Forelimb muscle (tissue), 1 donor: Measurements from ENCODE around the gene RBBP8NL. TPM values are rescaled to one million over a fixed set of nuclear protein-coding genes. Genes with fewer than 3 reads are reported as not detected.

ENCODE experiments used
- DNase-seq: peaks from one replicate; pipeline ENCODE4 v3.0.0-alpha.2; 2013; ENCODE audit warnings: low read depth
- polyA plus RNA-seq: library from polyadenylated mRNA; unstranded; fragments of 120-200 nt; gene quantifications from one replicate; pipeline ENCODE4 v1.2.1, GENCODE V29; 2013; ENCODE audit not compliant: insufficient read length

The RBBP8NL gene
- polyA plus RNA-seq, 1 donor, result not detected

- DNase-seq, result no peak
These were observed 63.2 kb downstream of the RBBP8NL start for GRCh38 chr20:62363920-62364851.

GRCh38 chr20:62362991-62363919 is 64.1 kb downstream of the RBBP8NL start:
- no peak for DNase-seq

GRCh38 chr20:62362590-62362940 is 64.8 kb downstream of the RBBP8NL start:
- no peak for DNase-seq

GRCh38 chr20:62361799-62362589 is 65.3 kb downstream of the RBBP8NL start:
- DNase-seq, result no peak

- no peak for DNase-seq
These were observed 66.2 kb downstream of the RBBP8NL start for GRCh38 chr20:62360854-62361798.

Other genes with a start within 250 kb of the RBBP8NL start
- 28.8 TPM for gene MTG2, start 244.5 kb downstream of the RBBP8NL start, polyA plus RNA-seq
- 2.9 TPM for gene HRH3, start 207.3 kb downstream of the RBBP8NL start, polyA plus RNA-seq
- 33.0 TPM for gene OSBPL2, start 189.0 kb downstream of the RBBP8NL start, polyA plus RNA-seq
- 62.1 TPM for gene ADRM1, start 124.5 kb downstream of the RBBP8NL start, polyA plus RNA-seq
- gene LAMA5, start 60.2 kb downstream of the RBBP8NL start, polyA plus RNA-seq, result 58.4 TPM
- 1,316 TPM for gene RPS21, start 40.4 kb downstream of the RBBP8NL start, polyA plus RNA-seq
- 4.4 TPM for gene CABLES2, start 20.3 kb downstream of the RBBP8NL start, polyA plus RNA-seq
- 0.09 TPM for gene GATA5, start 48.5 kb upstream of the RBBP8NL start, polyA plus RNA-seq
- gene SLCO4A1, start 215.0 kb upstream of the RBBP8NL start, polyA plus RNA-seq, result 0.30 TPM